ENCODE measurements around the gene MICOS13. TPM values are rescaled to one million over a fixed set of nuclear protein-coding genes. Genes with fewer than 3 reads are reported as not detected.

Gene MICOS13
- polyA plus RNA-seq, 3 donors = 26.1 to 53.3 (median 45.5) TPM

DNA sequence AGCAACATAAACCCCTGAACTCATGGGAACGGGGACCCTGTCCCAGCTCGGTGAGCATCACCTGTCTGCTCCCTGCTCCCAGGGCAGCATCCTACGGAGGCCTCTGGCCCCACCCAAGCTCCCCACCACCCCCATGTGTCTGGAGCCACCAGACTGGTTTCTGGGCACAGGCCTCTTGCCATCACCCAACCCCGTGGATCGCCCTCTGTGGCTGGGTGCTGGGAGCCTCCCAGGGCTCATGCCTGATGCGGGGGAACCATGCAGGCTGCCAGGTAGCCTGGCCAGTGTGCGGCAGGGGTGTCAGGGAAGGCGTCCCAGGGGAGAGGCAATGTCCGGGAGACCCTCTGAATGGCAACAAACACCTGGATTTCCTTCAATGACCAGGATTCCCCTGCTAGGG lies 2.7 kb downstream of the MICOS13 start:
- DNase-seq (ENCODE audit: extremely low read depth in 1 of 11, low read depth in 9 of 11, low spot score in 4 of 11) = no peak

GRCh38 chr19:5677136-5677535 lies 3.2 kb downstream of the MICOS13 start:
- DNase-seq (ENCODE audit: extremely low read depth in 1 of 11, low read depth in 9 of 11, low spot score in 4 of 11) = no peak

DNA sequence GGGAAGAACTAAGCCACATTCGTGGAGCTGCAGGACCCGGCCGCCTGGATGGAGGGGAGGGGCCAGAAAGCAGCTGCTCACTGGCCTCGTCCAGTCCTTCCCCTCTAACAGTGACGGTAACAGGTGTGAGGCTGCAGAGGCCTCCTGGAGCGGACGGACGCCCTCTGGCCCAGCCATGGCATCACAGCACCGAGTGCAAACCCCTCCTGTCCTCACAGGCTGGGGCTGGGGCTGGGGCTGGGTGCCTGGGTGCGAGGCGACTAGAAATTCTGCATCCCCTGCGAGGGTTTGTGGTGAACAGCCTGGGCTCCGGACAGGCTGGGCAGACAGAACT lies 3.6 kb downstream of the MICOS13 start:
- DNase-seq (ENCODE audit: extremely low read depth in 1 of 11, low read depth in 9 of 11, low spot score in 4 of 11) = no peak

DNA sequence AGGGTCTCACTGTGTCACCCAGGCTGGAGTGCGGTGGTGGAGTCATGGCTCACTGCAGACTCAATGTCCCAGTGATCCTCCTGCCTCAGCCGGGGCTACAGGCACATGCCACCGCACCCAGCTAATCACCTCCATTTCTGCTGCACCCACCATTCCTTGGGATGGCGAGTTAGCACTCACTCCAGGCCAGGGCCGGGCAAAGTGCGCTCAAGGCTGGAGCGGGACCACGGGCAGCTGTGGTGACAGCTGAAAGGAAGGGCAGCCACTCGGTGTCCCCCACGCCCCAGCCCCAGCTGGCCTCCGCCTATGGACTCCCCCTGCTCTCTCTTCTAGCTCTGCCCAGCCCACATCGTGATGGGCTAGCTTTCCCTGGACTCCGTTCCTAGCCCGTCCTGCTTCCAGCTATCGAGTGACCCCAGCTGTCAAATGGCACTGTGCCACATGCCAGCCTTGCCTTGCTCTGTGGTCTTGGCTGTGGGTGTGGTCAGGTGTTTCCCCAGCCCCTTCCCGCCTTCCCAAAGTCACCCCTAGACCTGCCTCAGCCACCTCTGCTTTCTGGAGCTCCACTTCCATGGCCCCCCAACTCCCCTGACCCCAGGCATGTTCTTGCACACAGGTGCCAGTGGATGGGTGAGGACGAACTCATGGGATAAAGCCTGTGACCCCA lies 4.1 kb downstream of the MICOS13 start:
- DNase-seq (ENCODE audit: extremely low read depth in 1 of 11, low read depth in 9 of 11, low spot score in 4 of 11) = no peak

GRCh38 chr19:5674714-5675113 lies 5.6 kb downstream of the MICOS13 start:
- DNase-seq (ENCODE audit: extremely low read depth in 1 of 11, low read depth in 9 of 11, low spot score in 4 of 11) = no peak

- no peak for DNase-seq (ENCODE audit: extremely low read depth in 1 of 11, low read depth in 9 of 11, low spot score in 4 of 11)
These were observed 6.6 kb downstream of the MICOS13 start for GRCh38 chr19:5673752-5674151.

DNA sequence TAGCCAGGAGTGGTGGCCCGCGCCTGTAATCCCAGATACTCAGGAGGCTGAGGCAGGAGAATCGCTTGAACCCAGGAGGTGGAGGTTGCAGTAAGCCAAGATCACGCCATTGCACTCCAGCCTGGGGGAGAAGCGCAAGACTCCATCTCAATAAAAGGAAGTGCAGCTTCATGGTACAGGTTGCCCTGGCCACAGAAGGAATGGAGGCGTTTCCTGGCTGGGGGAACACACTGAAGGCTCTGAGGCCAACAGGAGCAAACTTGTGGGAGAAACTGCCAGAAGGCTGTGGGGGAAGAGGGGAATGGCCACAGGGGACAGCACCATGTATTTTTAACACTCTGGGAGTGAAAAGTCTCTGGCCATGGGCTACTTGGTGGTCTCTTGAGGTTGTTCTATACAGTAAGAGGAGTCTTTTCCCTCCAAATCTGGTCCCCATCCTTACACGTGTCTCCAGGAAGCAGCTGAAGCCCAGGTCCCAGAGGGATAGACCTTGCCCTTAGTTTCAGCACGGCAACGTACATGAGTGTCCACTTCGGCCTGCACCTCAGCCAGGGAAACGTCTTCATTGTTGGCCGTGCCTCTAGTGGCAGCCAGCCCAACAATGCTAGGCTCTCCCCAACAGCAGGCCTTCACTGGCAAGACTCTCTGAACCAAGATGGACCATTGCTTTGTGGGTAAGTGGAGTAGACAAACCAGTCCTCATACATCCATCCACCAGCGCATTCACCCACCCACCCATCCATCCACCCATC lies 7.4 kb downstream of the MICOS13 start:
- no peak for DNase-seq (ENCODE audit: extremely low read depth in 1 of 11, low read depth in 9 of 11, low spot score in 4 of 11)

GRCh38 chr19:5671600-5671999 lies 8.7 kb downstream of the MICOS13 start:
- no peak for DNase-seq (ENCODE audit: extremely low read depth in 1 of 11, low read depth in 9 of 11, low spot score in 4 of 11)

- DNase-seq (ENCODE audit: extremely low read depth in 1 of 11, low read depth in 9 of 11, low spot score in 4 of 11) = no peak
These were observed 11.1 kb downstream of the MICOS13 start for GRCh38 chr19:5669212-5669611.

DNA sequence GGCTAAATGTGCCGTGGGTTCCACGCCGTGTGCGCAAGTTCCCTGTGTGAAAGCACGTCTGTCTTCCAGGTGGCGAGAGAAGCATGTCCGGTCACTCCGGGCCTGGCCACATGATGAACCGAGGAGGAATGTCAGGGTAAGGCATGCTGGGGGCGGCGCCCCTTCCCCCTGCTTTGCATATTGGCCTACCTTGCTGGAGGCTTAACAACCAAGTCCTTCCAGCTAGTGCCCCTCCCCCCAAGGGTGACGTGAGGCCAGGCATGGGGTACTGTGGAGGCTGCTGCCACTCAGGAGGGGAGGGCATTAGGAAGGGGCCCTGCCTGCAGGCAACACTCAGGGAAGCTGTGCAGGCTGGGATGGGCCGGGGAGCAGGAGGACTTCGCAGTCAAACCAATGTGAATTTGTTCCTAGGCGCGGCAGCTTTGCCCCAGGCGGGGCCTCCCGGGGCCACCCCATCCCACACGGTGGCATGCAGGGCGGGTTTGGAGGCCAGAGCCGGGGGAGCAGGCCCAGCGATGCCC lies 12.5 kb downstream of the MICOS13 start:
- no peak for DNase-seq (ENCODE audit: extremely low read depth in 1 of 11, low read depth in 9 of 11, low spot score in 4 of 11)

DNA sequence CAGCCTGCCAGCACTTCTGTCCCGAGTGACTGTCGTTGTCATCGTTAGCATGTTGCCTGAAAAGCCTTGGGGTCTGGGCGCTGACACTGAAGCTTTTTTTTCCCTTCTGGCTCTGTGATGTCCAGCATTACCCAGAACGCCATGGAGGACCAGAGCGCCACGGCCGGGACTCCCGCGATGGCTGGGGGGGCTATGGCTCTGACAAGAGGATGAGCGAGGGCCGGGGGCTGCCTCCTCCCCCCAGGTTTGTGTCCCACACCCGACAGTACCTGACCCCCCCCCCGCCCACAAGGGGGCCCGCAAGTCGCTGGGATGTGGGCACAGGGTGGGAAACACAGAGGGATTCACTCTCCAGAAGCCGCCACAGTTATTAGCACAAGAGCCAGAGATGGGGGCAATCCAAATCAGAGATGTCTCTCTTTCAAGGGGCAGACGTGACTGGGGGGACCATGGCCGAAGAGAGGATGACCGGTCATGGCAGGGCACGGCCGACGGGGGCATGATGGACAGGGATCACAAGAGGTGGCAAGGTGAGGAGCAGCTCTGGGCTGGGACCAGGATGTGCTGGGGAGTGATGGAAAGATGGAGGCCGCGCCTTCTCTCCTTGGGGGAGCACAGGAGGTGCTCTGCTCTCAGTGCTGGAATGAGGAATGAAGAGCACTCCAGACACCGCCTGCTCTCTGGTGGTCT lies 13.2 kb downstream of the MICOS13 start:
- no peak for DNase-seq (ENCODE audit: extremely low read depth in 1 of 11, low read depth in 9 of 11, low spot score in 4 of 11)

- no peak for DNase-seq (ENCODE audit: extremely low read depth in 1 of 11, low read depth in 9 of 11, low spot score in 4 of 11)
These were observed 14.4 kb downstream of the MICOS13 start for GRCh38 chr19:5665781-5666513.

GRCh38 chr19:5664515-5664914 lies 15.8 kb downstream of the MICOS13 start:
- no peak for DNase-seq (ENCODE audit: extremely low read depth in 1 of 11, low read depth in 9 of 11, low spot score in 4 of 11)

DNA sequence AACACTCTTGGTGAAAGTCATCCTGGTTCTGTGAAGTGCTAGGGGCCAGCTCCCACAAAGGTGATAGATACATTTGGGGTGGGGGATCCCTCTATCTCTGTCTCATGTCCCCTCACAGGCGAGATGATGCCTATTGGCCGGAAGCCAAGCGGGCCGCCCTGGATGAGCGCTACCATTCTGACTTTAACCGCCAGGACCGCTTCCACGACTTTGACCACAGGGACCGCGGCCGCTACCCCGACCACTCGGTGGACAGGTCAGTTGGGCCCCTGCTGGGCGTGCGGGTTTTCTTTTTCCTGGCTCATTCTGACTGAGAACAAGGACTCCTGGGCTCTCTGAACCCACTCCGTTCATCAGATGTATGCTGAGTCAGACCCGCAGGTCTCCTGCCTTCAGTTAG lies 16.4 kb downstream of the MICOS13 start:
- DNase-seq (ENCODE audit: extremely low read depth in 1 of 11, low read depth in 9 of 11, low spot score in 4 of 11) = no peak

DNA sequence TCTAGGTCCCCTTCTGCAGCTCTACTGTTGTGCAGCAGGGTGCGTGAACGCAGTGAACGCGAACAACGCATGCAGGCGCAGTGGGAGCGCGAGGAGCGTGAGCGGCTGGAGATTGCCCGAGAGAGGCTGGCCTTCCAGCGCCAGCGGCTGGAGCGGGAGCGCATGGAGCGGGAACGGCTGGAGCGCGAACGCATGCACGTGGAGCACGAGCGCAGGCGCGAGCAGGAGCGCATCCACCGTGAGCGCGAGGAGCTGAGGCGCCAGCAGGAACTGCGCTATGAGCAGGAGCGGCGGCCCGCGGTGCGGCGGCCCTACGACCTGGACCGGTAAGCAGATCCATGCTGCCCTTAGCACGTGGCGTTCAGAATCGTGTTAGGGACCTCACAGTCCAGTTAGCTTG lies 18.8 kb downstream of the MICOS13 start:
- DNase-seq (ENCODE audit: extremely low read depth in 1 of 11, low read depth in 9 of 11, low spot score in 4 of 11) = no peak

- DNase-seq (ENCODE audit: extremely low read depth in 1 of 11, low read depth in 9 of 11, low spot score in 4 of 11) = no peak
These were observed 24.9 kb downstream of the MICOS13 start for GRCh38 chr19:5655412-5655811.

DNA sequence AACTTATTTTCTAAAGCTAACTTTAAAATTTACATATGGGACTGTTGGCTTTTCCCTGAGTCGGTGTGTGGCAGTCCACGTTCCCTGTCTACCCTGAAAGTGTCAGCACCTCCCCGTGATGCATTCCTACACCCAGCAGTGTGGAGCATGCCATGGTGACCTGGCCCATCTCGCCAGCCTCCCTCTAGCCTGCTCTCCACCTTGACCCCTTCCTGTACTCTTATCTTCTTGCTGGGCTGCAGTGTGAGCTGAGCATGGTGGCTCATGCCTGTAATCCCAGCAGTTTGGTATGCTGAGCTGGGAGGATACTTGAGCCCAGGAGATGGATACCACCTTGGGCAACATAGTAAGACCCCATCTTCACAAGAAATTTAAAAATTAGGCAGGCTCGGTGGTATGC lies 25.4 kb downstream of the MICOS13 start:
- DNase-seq (ENCODE audit: extremely low read depth in 1 of 11, low read depth in 9 of 11, low spot score in 4 of 11) = no peak

DNA sequence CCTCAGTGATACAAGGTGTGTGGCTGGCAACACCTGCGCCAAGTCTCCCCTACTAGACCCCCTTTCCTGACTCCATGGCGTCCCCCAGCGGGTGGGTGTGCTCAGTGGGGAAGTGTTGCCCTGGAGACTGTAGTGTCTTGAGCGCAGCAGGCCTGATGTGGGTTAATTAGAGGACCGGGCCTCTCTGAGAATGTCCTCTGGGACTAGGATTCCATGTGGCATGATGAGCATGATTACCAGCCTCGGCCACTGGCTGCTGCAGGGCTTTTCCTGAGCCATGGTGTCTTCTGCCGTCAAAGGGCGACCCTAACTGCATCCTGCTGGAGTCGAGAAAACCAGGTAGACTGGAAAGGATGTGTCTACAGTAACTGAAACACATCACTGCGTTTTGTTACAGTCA lies 28.1 kb downstream of the MICOS13 start:
- no peak for DNase-seq (ENCODE audit: extremely low read depth in 1 of 11, low read depth in 9 of 11, low spot score in 4 of 11)

DNA sequence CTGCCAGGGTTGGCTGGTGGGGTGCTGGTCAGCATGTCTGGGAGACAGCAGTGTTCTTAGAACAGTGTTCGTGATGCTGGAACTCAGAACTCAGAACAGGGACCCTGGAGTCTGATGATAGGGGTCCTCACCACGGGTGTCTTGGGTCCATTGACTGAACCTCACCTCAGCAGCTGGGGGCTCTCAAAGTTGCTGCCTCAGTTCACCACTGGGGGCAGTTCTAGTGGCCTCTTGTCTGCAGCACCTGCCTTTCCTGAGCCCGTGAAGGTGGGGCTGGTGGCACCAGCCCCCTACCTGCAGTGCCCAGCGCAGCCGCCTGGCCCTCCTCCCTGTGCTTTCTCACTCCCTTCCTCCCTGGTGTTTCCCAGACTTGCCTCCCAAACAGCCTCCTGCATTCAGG lies 29.0 kb downstream of the MICOS13 start:
- no peak for DNase-seq (ENCODE audit: extremely low read depth in 1 of 11, low read depth in 9 of 11, low spot score in 4 of 11)

GRCh38 chr19:5648464-5648863 lies 31.9 kb downstream of the MICOS13 start:
- DNase-seq (ENCODE audit: extremely low read depth in 1 of 11, low read depth in 9 of 11, low spot score in 4 of 11) = no peak

All from renal cortex interstitium (tissue), 11 donors.